BE2C (cell line): Measurements from ENCODE around the gene RFX2.

Experiments
- DNase-seq: peaks from one replicate; pipeline ENCODE4 v3.0.0-alpha.2; 2020
- H3K27me3 ChIP-seq: fragments of 250-450 bp; sonication (Bioruptor Pico); 2 replicates; pipeline ENCODE4 v1.5.1; 2020; ENCODE audit warnings: mild to moderate bottlenecking
- H3K36me3 ChIP-seq: fragments of 250-450 bp; sonication (Bioruptor Pico); 2 replicates; pipeline ENCODE4 v1.5.1; 2020; ENCODE audit warnings: mild to moderate bottlenecking
- H3K4me1 ChIP-seq: fragments of 250-450 bp; sonication (Bioruptor Pico); 2 replicates; pipeline ENCODE4 v1.5.1; 2020
- H3K4me3 ChIP-seq: 2 replicates; pipeline ENCODE4 v1.5.1; 2011; ENCODE audit warnings: low read depth, low read length
- H3K9me3 ChIP-seq: fragments of 250-450 bp; sonication (Bioruptor Pico); 2 replicates; pipeline ENCODE4 v1.5.1; 2020
- CTCF ChIP-seq: IDR thresholded peaks from 2 replicates; pipeline ENCODE4 v1.5.1; 2012; ENCODE audit warnings: mild to moderate bottlenecking, low read depth, low read length

RFX2 gene

GRCh38 chr19:5971714-5972354 is 138.5 kb downstream of the RFX2 start:
- TF ChIP-seq CTCF: no peak
- Histone ChIP-seq H3K36me3 (peaks cover 33% of the 10 kb centered on the region), H3K9me3 (no peaks in the 10 kb centered on the region), H3K27me3 (no peaks in the 10 kb centered on the region), H3K4me1 (peaks cover 7% of the 10 kb centered on the region; the same call in 1 of the 2 replicates), H3K4me3 (no peak overlapping the region)
- DNase-seq: no peak

- H3K9me3 ChIP-seq: no peaks in the 10 kb centered on the region
Measured at GRCh38 chr19:5969476-5969875, 140.8 kb downstream of the RFX2 start.

DNA sequence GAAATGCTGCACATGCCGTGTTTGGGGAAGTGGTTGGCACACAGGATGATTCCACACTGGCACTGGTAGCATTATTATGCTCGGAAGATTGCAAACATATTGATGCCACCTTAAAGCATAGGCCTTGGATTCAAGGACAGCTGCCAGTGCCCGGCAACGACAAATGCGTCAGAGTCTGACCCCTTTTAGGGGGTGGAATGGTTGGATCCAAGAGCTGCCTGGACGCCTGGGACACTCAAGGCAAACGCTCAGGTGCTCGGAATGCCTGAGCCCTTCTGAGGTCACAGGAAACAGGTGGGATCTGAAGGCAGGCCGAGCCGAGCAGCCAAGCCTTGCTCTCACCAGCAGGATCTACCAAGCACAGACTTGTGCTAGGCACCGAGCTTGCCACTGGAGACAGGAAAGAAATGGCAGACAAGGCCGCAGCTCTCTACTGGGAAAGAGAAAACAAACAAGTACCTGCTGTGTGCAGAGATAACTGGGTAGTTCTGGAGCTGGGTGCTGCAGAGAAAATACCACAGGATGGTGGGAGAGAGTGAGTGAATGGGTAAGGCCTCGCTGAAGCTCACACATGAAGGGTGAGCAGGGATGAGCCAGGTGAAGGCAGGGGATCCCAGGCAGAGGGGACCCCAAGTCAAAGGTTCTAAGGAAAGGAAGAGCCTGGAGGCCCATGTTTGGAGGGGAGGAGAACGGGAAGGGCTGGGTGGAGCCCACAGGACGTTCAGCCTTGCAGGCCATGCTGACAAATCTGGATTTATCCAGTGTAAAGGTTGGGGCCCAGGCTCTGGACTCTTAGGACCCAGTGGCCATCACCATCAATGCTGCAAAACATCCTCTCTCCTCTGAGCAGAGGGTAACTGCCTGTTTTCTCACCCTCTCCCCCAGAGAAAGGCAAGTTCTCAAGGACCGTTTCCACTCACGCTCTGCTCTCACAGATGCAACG is 141.6 kb downstream of the RFX2 start:
- Histone ChIP-seq H3K4me1 (peaks cover 7% of the 10 kb centered on the region; the same call in 1 of the 2 replicates), H3K36me3 (peaks cover 20% of the 10 kb centered on the region), H3K9me3 (no peaks in the 10 kb centered on the region), H3K4me3 (no peak overlapping the region), H3K27me3 (no peaks in the 10 kb centered on the region)
- DNase-seq: no peak
- TF ChIP-seq CTCF: no peak

More at GRCh38 chr19:5969476-5969875, 140.8 kb downstream of the RFX2 start:
- DNase-seq: no peak
- peaks cover 7% of the 10 kb centered on the region; the same call in 1 of the 2 replicates for H3K4me1 ChIP-seq
- H3K27me3 ChIP-seq: no peaks in the 10 kb centered on the region
- H3K4me3 ChIP-seq: no peak overlapping the region
- H3K36me3 ChIP-seq: peaks cover 28% of the 10 kb centered on the region
- TF ChIP-seq CTCF: no peak

DNA sequence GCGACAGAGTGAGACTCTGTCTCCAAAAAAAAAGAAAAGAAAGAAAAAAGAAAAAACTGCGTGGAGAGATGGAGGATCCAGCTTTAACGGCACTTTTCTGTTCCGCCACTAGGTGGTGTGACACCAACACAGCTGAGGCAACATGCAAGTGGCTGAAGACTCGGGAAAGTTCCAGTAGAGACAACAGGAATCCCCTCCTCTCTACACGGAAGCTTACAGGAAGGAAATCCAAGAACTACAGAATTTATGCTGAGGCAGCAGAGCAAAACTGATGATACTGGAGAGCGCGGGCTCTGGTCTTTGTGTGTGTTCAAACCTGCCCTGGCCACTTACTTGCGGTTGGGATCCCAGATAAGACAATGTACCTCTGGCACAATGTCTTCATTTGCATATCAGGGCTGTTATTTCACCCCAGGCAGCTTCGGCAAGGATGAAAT is 142.3 kb downstream of the RFX2 start:
- TF ChIP-seq CTCF: peak; percentile 93
- peaks cover 20% of the 10 kb centered on the region for H3K36me3 ChIP-seq

GRCh38 chr19:5967571-5967970 is 142.7 kb downstream of the RFX2 start:
- Histone ChIP-seq H3K9me3 (no peaks in the 10 kb centered on the region), H3K4me3 (no peak overlapping the region), H3K27me3 (no peaks in the 10 kb centered on the region), H3K36me3 (peaks cover 20% of the 10 kb centered on the region), H3K4me1 (peaks cover 7% of the 10 kb centered on the region; the same call in 1 of the 2 replicates)
- no peak for DNase-seq
- TF ChIP-seq CTCF: no peak

More for the DNA sequence above, 142.3 kb downstream of the RFX2 start:
- H3K27me3 ChIP-seq: no peaks in the 10 kb centered on the region
- peak; percentile 70 for DNase-seq
- H3K4me1 ChIP-seq: peaks cover 7% of the 10 kb centered on the region; the same call in 1 of the 2 replicates
- no peak overlapping the region for H3K4me3 ChIP-seq
- H3K9me3 ChIP-seq: no peaks in the 10 kb centered on the region
